GM12872 (cell line): ENCODE measurements around the gene TNNT2.

Experiments used
- TF ChIP-seq, protein P1 (sequence below): IDR thresholded peaks from 3 replicates; pipeline ENCODE4 v1.5.1; 2011; ENCODE audit warnings: low read depth, mild to moderate bottlenecking, low read length, moderate library complexity; ENCODE audit not compliant: insufficient read depth

Gene TNNT2

GRCh38 chr1:201377611-201378092 lies at the start of gene TNNT2:
TNNT2 (minus strand) TSS chr1:201377680; CDS start chr1:201373254, 4,426 bp downstream.
- TF ChIP-seq, protein P1, sequence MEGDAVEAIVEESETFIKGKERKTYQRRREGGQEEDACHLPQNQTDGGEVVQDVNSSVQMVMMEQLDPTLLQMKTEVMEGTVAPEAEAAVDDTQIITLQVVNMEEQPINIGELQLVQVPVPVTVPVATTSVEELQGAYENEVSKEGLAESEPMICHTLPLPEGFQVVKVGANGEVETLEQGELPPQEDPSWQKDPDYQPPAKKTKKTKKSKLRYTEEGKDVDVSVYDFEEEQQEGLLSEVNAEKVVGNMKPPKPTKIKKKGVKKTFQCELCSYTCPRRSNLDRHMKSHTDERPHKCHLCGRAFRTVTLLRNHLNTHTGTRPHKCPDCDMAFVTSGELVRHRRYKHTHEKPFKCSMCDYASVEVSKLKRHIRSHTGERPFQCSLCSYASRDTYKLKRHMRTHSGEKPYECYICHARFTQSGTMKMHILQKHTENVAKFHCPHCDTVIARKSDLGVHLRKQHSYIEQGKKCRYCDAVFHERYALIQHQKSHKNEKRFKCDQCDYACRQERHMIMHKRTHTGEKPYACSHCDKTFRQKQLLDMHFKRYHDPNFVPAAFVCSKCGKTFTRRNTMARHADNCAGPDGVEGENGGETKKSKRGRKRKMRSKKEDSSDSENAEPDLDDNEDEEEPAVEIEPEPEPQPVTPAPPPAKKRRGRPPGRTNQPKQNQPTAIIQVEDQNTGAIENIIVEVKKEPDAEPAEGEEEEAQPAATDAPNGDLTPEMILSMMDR: no peak

DNA sequence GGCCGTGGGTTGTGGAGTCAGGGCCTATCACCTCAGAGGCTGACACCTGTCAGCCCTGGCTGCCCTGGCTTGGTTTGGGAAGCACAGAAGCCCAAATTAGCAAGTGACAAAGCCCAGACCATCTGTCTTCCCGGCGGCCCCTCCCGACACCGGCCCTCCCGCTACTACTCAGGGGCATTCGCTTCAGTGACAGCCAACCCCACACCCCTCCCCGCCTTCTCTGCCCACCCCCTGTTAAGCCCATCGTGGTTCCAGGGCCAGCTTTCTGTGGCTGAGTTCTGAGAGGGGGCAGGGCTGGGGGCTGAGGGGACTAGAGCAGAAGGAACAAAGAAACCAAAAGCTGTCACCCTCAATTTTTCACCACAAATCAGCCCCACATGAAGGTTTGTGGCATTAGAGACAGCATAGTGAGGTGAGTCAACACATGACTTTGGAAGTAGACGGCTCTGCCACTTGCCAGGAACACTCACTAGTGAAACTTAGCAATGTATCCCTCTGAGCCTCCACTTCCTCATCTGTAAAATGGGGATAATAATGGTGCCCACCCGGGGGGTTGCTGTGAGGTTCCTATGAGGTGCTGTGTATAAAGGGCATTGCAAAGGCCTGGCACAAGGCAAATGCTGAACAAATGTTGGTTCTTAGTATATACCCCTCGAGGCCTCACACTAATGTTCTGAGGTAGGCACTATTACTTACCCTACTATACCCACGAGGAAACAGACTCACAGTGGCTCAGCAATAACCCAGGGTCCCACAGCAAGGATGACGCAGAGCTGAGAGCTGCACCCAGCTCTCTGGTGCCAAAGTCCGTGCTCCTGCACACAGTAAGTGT lies 49.2 kb upstream of the TNNT2 start:
- TF ChIP-seq, protein P1: no peak

GRCh38 chr1:201424146-201424545 lies 46.7 kb upstream of the TNNT2 start:
- TF ChIP-seq, protein P1: no peak

DNA sequence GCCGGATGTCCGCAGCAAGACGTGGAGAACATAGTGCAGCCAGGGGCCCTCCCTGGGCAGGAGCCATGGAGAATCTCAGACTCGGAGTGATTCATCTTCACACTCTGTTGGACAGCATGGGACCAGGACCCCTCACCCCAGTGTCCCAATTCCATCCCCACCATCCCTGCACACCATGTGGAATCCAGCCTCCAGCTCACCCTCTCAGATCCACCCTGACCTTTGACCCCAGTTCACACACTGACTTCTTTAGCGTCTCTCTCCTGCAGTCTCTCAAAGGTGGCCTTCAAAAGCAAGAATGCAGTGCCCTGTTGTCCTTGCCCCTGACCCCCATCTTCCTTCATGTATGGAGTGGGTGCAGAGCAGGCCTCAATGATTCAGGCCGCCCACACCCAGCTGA lies 46.2 kb upstream of the TNNT2 start:
- TF ChIP-seq, protein P1: no peak

- TF ChIP-seq, protein P1: no peak
Observed at GRCh38 chr1:201422436-201423030, 45.1 kb upstream of the TNNT2 start.

DNA sequence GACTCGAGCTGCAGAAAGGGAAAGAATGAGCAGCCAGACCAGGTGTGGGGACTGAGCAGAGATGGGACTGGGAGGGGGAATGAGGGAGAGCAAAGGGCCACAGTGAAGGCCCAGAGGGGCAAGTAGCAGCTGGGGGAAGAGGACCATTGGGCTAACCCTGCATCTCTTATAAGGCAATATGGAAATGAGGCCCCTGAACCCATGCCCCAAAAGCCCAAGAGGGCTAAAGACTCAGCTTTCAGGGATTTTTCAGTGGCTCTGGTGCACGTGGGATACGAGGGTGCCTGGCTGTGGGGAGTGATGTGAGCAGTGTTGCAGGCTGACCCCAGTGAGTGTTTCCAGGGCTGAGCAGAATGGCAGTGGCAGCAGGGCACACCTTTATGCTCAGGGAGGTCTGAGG lies 44.5 kb upstream of the TNNT2 start:
- TF ChIP-seq, protein P1: no peak

GRCh38 chr1:201421041-201421440 lies 43.6 kb upstream of the TNNT2 start:
- TF ChIP-seq, protein P1: no peak
